Suprapubic skin (tissue), 4 donors: ENCODE measurements around the gene ZNF296. TPM values are rescaled to one million over a fixed set of nuclear protein-coding genes. Genes with fewer than 3 reads are reported as not detected.
A peak's percentile ranks its signal among the peaks of the same experiment; 100 is the strongest.

ENCODE experiments used
- DNase-seq, 2 donors: peaks; one replicate each; pipeline ENCODE4 v3.0.0-alpha.2; 2019; ENCODE audit warnings: low spot score in 2 of 2
- H3K27ac ChIP-seq: fragments of 200-600 bp; sonication (generic); one replicate; pipeline ENCODE4 v1.5.1; 2019
- H3K27me3 ChIP-seq: fragments of 200-600 bp; sonication (generic); one replicate; pipeline ENCODE4 v1.5.1; 2019
- H3K36me3 ChIP-seq: fragments of 200-600 bp; sonication (generic); one replicate; pipeline ENCODE4 v1.5.1; 2019
- H3K4me1 ChIP-seq: fragments of 200-600 bp; sonication (generic); one replicate; pipeline ENCODE4 v1.5.1; 2019
- H3K4me3 ChIP-seq: fragments of 200-600 bp; sonication (generic); one replicate; pipeline ENCODE4 v1.5.1; 2019; ENCODE audit warnings: mild to moderate bottlenecking
- H3K9me3 ChIP-seq: fragments of 200-600 bp; sonication (generic); one replicate; pipeline ENCODE4 v1.5.1; 2019
- EP300 ChIP-seq: sonication (generic); formaldehyde crosslinking; IDR thresholded peaks from one replicate; pipeline ENCODE4 v1.6.1; 2017; ENCODE audit warnings: antibody characterized with exemption
- POLR2A ChIP-seq, 2 donors: fragments of 450-650 bp; IDR thresholded peaks; one replicate each; pipeline ENCODE4 v1.6.1; 2017; ENCODE audit warnings: antibody characterized with exemption in 2 of 2, mild to moderate bottlenecking in 2 of 2, moderate library complexity in 2 of 2
- POLR2AphosphoS5 ChIP-seq, 3 donors: sonication (generic); formaldehyde crosslinking; IDR thresholded peaks; one replicate each; pipeline ENCODE4 v1.6.1; 2017; ENCODE audit warnings: antibody characterized with exemption in 3 of 3
- WGBS: methylation state at CpG from one replicate; pipeline ENCODE4 v1.1.5; 2018; 5-methylcytosine and 5-hydroxymethylcytosine counted together
- total RNA-seq, 4 donors: library from RNA; depleted of rRNA; stranded (reverse); fragments of >200 nt; gene quantifications; one replicate each; pipeline ENCODE4 v1.1.0, GENCODE V29; 2016
- TF ChIP-seq, protein P1 (sequence below), 2 donors: fragments of 200-600 bp in 1 of 2; fragments of 450-650 bp in 1 of 2; sonication (generic) in 1 of 2; IDR thresholded peaks; one replicate each; pipeline ENCODE4 v1.5.1; 2016 to 2019; ENCODE audit warnings: antibody characterized with exemption in 2 of 2, mild to moderate bottlenecking in 1 of 2, moderate library complexity in 1 of 2

The ZNF296 gene
- total RNA-seq, 4 donors from 2014 or later: 4.3 to 5.8 (median 4.9) TPM

DNA sequence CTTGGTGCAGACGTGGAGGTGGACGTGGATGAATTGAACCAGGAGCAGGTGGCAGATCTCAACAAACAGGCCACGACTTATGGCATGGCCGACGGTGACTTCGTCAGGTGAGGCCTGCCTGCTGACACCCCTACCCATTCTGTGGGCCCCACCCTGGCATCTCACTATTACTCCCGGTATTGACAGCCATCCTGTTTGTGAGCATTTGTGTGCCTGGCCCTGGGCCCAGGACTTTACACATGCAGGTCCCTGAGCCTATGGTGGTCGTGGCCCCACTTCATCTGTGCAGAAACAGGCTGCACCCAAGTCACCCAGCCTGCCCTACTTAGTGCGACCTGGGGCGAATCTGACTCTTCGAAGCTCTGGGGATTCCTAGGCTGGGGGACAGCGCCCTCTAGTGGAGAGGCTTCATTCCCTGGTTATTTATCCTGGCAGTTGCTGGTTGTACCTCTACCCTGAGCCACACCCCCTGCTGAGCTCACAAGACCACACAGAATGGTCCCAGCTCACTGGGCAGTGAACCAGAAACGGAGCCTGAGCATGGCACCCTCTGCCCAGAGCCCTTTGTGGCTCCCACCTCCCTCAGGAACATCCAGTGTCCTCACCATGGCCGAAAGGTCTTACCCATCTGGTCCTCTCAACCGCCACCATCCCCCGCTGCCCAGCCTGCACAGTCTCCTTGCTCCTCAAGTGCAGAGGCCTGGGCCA lies 16.9 kb downstream of the ZNF296 start:
- no peak for DNase-seq
- peaks cover 98% of the 10 kb centered on the region for H3K36me3 ChIP-seq

DNA sequence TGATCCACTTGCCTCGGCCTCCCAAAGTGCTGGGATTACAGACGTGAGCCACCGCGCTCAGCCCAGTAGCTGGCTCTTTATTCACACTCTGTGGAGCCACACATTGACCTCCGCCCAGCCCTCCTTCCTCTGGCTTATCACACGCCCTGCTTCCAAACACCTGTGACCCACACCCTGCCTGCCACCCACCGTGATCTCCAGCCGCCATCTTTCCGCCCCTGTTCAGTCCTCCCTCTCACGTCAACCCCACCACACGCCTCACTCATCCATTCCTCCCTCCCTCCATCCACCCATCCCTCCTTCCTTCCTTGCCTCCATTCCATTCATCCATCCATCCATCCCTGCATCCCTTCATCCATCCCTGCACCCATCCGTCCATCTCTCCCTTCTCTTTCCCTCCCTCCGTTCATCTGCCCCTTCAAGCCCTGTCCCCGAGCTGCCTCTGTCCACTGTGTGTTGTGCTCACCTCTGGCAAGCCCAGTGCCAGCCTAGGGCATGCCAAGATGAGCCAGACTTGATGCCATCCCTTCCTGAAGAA lies 17.6 kb downstream of the ZNF296 start:
- Histone ChIP-seq H3K9me3 (no peaks in the 10 kb centered on the region), H3K36me3 (peaks cover 98% of the 10 kb centered on the region), H3K4me1 (peaks cover 4% of the 10 kb centered on the region), H3K4me3 (no peak overlapping the region), H3K27ac (no peak overlapping the region), H3K27me3 (no peaks in the 10 kb centered on the region)
- TF ChIP-seq, protein P1, sequence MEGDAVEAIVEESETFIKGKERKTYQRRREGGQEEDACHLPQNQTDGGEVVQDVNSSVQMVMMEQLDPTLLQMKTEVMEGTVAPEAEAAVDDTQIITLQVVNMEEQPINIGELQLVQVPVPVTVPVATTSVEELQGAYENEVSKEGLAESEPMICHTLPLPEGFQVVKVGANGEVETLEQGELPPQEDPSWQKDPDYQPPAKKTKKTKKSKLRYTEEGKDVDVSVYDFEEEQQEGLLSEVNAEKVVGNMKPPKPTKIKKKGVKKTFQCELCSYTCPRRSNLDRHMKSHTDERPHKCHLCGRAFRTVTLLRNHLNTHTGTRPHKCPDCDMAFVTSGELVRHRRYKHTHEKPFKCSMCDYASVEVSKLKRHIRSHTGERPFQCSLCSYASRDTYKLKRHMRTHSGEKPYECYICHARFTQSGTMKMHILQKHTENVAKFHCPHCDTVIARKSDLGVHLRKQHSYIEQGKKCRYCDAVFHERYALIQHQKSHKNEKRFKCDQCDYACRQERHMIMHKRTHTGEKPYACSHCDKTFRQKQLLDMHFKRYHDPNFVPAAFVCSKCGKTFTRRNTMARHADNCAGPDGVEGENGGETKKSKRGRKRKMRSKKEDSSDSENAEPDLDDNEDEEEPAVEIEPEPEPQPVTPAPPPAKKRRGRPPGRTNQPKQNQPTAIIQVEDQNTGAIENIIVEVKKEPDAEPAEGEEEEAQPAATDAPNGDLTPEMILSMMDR (IDR thresholded peaks at IDR 0.05): no peak
- TF ChIP-seq POLR2A (IDR thresholded peaks at IDR 0.05): no peak
- no peak for TF ChIP-seq POLR2AphosphoS5 (IDR thresholded peaks at IDR 0.05)
- no peak for TF ChIP-seq EP300
- 85% methylated on average over 14 of the region's 14 CpGs for WGBS
- no peak for DNase-seq

More for the DNA sequence above, 16.9 kb downstream of the ZNF296 start:
- Histone ChIP-seq H3K4me1 (peaks cover 4% of the 10 kb centered on the region), H3K27ac (no peak overlapping the region), H3K4me3 (no peak overlapping the region), H3K9me3 (no peaks in the 10 kb centered on the region), H3K27me3 (no peaks in the 10 kb centered on the region)
- WGBS: 78% methylated on average over 10 of the region's 16 CpGs
- TF ChIP-seq, protein P1 (IDR thresholded peaks at IDR 0.05): peak; percentile 58 to 88
- TF ChIP-seq POLR2AphosphoS5 (IDR thresholded peaks at IDR 0.05): no peak
- no peak for TF ChIP-seq EP300
- no peak for TF ChIP-seq POLR2A (IDR thresholded peaks at IDR 0.05)

DNA sequence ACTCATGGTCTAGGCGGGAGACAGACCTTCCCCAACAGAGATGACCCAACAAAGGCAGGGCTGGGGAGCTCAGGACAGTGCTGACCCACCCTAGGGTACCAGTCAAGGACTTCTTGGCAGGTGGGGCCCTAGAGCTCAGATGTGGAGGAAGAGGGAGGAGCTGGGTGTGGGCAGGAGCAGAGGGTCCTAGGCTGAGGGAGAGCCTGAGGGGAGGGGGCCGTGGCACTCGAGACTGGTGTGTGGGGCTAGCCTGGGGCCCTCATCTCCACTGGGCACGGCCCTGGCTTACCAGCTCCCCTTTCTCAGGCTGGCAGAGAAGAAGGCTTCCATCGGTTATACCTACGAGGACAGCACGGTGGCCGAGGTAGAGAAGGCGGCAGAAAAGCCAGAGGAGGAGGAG lies 18.8 kb downstream of the ZNF296 start:
- TF ChIP-seq, protein P1 (IDR thresholded peaks at IDR 0.05): no peak
- TF ChIP-seq EP300 (no peak), POLR2AphosphoS5 (IDR thresholded peaks at IDR 0.05) (no peak), POLR2A (IDR thresholded peaks at IDR 0.05) (no peak)
- DNase-seq: no peak
- WGBS: 87% methylated on average over 9 of the region's 9 CpGs
- H3K27me3 ChIP-seq: no peaks in the 10 kb centered on the region
- peaks cover 9% of the 10 kb centered on the region for H3K4me1 ChIP-seq
- no peak overlapping the region for H3K27ac ChIP-seq
- no peaks in the 10 kb centered on the region for H3K9me3 ChIP-seq
- H3K4me3 ChIP-seq: no peak overlapping the region
- peaks cover 99% of the 10 kb centered on the region for H3K36me3 ChIP-seq

DNA sequence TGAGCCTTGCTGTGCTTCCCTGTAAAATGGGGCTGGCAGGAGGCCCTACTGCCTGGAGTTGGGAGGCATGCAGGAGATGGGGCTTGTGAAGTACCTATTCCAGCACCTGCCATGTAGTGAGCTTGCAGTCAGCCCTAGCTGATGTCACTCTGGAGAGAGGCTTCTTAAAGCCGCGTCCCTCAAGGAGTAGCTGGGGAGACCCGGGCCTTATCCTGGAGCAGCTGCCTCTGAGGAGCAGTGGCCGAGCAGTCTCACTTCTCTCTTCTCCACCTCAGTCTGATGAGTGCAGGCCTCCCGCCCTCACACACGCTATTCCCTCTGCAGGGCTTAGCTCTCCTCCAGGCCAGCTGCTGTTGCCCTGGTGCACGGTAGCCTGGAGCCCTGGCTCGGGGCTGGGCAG lies 19.4 kb downstream of the ZNF296 start:
- Histone ChIP-seq H3K4me1 (peaks cover 15% of the 10 kb centered on the region), H3K4me3 (no peak overlapping the region), H3K9me3 (no peaks in the 10 kb centered on the region), H3K36me3 (peaks cover 96% of the 10 kb centered on the region), H3K27ac (no peak overlapping the region), H3K27me3 (no peaks in the 10 kb centered on the region)
- WGBS: 92% methylated on average over 7 of the region's 8 CpGs
- no peak for TF ChIP-seq POLR2AphosphoS5 (IDR thresholded peaks at IDR 0.05)
- no peak for TF ChIP-seq POLR2A (IDR thresholded peaks at IDR 0.05)
- no peak for TF ChIP-seq EP300
- TF ChIP-seq, protein P1 (IDR thresholded peaks at IDR 0.05): no peak
- no peak for DNase-seq

DNA sequence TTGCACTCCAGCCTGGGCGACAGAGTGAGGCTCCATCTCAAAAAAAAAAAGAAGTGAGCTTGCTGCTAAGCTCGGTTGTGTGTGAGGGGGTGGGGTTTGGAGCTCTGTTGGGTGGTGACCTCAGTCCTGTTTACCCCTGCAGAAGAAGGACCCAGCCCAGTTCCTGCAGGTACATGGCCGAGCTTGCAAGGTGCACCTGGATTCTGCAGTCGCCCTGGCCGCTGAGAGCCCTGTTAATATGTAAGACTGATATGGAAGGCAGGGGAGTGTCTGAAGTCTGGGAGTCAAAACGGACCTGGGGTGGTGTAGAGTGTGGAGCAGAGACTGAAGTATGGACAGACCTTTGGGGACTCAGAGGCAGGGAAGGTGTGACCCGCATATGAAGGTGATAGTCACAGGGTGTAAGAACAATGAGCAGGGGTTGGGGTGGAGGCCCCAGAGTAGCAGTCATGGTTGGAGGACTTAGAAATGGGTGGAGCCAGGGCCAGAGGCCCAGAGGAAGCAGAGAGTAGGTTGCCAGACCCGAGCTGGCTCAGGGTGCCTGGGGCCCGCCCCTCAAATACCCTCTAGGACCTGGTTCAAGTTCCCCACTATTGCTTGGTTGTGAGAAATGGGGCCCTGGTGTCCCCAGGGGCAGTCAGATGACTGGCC lies 24.2 kb downstream of the ZNF296 start:
- no peak for DNase-seq
- Histone ChIP-seq H3K4me3 (no peak overlapping the region), H3K4me1 (peaks cover 32% of the 10 kb centered on the region), H3K27me3 (no peaks in the 10 kb centered on the region), H3K27ac (peak overlapping the region; percentile 22), H3K9me3 (no peaks in the 10 kb centered on the region), H3K36me3 (peaks cover 48% of the 10 kb centered on the region)
- TF ChIP-seq, protein P1 (IDR thresholded peaks at IDR 0.05): no peak
- no peak for TF ChIP-seq POLR2A (IDR thresholded peaks at IDR 0.05)
- TF ChIP-seq POLR2AphosphoS5 (IDR thresholded peaks at IDR 0.05): no peak
- no peak for TF ChIP-seq EP300
- WGBS: 60% methylated on average over 8 of the region's 9 CpGs
